Hepatocyte (in vitro differentiated cells): ENCODE measurements around the gene ASTN2. TPM values are rescaled to one million over a fixed set of nuclear protein-coding genes. Genes with fewer than 3 reads are reported as not detected.

ENCODE experiments used
- DNase-seq: peaks from one replicate; pipeline ENCODE4 v3.0.0-alpha.2; 2016; ENCODE audit warnings: low spot score
- H2AFZ ChIP-seq: fragments of 200-600 bp; sonication (generic); 2 replicates; pipeline ENCODE4 v1.6.0; 2016; ENCODE audit warnings: antibody characterized with exemption, mild to moderate bottlenecking
- H3K27ac ChIP-seq: fragments of 200-600 bp; sonication (generic); 2 replicates; pipeline ENCODE4 v1.5.1; 2016; ENCODE audit warnings: mild to moderate bottlenecking
- H3K27me3 ChIP-seq: fragments of 200-600 bp; sonication (generic); 2 replicates; pipeline ENCODE4 v1.6.1; 2016
- H3K36me3 ChIP-seq: fragments of 200-600 bp; sonication (generic); replicated peaks from 2 replicates; pipeline ENCODE4 v1.5.1; 2016; ENCODE audit warnings: low read depth; ENCODE audit not compliant: insufficient read depth
- H3K4me1 ChIP-seq: fragments of 200-600 bp; sonication (generic); 2 replicates; pipeline ENCODE4 v1.5.1; 2016; ENCODE audit warnings: mild to moderate bottlenecking, moderate library complexity; ENCODE audit not compliant: insufficient read depth
- H3K4me2 ChIP-seq: fragments of 200-600 bp; sonication (generic); 2 replicates; pipeline ENCODE4 v1.6.0; 2016
- H3K4me3 ChIP-seq: fragments of 200-600 bp; sonication (generic); 2 replicates; pipeline ENCODE4 v1.5.1; 2016; ENCODE audit warnings: mild to moderate bottlenecking
- H3K79me2 ChIP-seq: fragments of 200-600 bp; sonication (generic); 2 replicates; pipeline ENCODE4 v1.6.0; 2017; ENCODE audit warnings: mild to moderate bottlenecking
- H3K9me2 ChIP-seq: fragments of 200-600 bp; sonication (generic); replicated peaks from 2 replicates; pipeline ENCODE4 v1.6.0; 2017; ENCODE audit warnings: mild to moderate bottlenecking; ENCODE audit not compliant: insufficient read depth
- H3K9me3 ChIP-seq: fragments of 200-600 bp; sonication (generic); 2 replicates; pipeline ENCODE4 v1.5.1; 2016; ENCODE audit warnings: low read depth, mild to moderate bottlenecking
- H4K20me1 ChIP-seq: fragments of 200-600 bp; sonication (generic); 2 replicates; pipeline ENCODE4 v1.6.0; 2016; ENCODE audit warnings: mild to moderate bottlenecking; ENCODE audit not compliant: insufficient read depth, poor library complexity, severe bottlenecking
- CTCF ChIP-seq: fragments of 200-600 bp; sonication (generic); IDR thresholded peaks from 2 replicates; pipeline ENCODE4 v1.5.1; 2016; ENCODE audit warnings: antibody characterized with exemption, mild to moderate bottlenecking; ENCODE audit not compliant: poor library complexity
- EZH2 ChIP-seq: fragments of 200-600 bp; sonication (generic); IDR thresholded peaks from 2 replicates; pipeline ENCODE4 v1.6.1; 2016; ENCODE audit warnings: antibody characterized with exemption, mild to moderate bottlenecking, borderline replicate concordance
- EZH2phosphoT487 ChIP-seq: fragments of 200-600 bp; sonication (generic); IDR thresholded peaks from one replicate; pipeline ENCODE4 v1.6.1; 2018; ENCODE audit warnings: antibody characterized with exemption, mild to moderate bottlenecking, low read depth, moderate library complexity; ENCODE audit not compliant: unreplicated experiment, severe bottlenecking
- WGBS: methylation state at CpG from one replicate; pipeline ENCODE4 v1.1.6; 2016; ENCODE audit warnings: low lambda C conversion rate; ENCODE audit errors: missing lambda C conversion rate; 5-methylcytosine and 5-hydroxymethylcytosine counted together
- polyA plus RNA-seq: library from polyadenylated mRNA; unstranded; fragments of >200 nt; fragmentation: Nextera tagmentation; extraction: Ambion mirVana; gene quantifications from 2 replicates; pipeline ENCODE4 v1.2.1, GENCODE V29; 2016
- total RNA-seq: library from RNA; depleted of rRNA; stranded (reverse); fragments of >200 nt; gene quantifications from 2 replicates; pipeline ENCODE4 v1.2.3, GENCODE V29; 2014

Gene ASTN2
- total and polyA plus RNA-seq, 2 experiments from 2014 or later: 6.4 to 8.4 TPM

- no peaks in the 10 kb centered on the region for H3K9me2 ChIP-seq
- no peak for DNase-seq
- TF ChIP-seq CTCF: no peak
- TF ChIP-seq EZH2: no peak
- TF ChIP-seq EZH2phosphoT487: no peak
- H3K27ac ChIP-seq: no peak overlapping the region
- no peak overlapping the region for H2AFZ ChIP-seq
- no peaks in the 10 kb centered on the region for H4K20me1 ChIP-seq
- H3K4me2 ChIP-seq: no peak overlapping the region
- 83% methylated on average over 2 of the region's 2 CpGs for WGBS
- no peaks in the 10 kb centered on the region for H3K9me3 ChIP-seq
- no peaks in the 10 kb centered on the region for H3K27me3 ChIP-seq
- no peaks in the 10 kb centered on the region for H3K36me3 ChIP-seq
- H3K4me1 ChIP-seq: no peaks in the 10 kb centered on the region
- H3K4me3 ChIP-seq: no peak overlapping the region
- no peaks in the 10 kb centered on the region for H3K79me2 ChIP-seq
Measured at GRCh38 chr9:117317192-117317591, 97.7 kb downstream of the ASTN2 start.

DNA sequence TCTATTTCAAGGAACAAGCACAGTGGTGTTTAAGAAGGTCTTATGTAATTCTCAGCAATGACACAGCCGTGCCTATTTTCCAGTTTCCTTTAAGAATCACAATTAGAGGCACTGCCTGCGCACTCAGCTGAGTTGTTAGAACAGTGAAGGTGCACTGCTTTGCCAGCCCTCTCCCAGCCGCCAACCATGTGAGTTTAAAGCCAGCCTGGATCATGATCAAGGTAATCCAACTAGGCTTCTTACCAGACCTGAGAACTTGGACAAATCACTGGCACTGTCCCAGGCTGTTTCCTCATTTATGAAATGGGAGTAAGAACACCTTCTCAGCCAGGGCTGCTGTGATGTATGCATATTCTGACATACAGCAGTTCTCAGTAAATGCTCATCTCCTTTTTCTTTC is 99.6 kb downstream of the ASTN2 start:
- Histone ChIP-seq H3K4me3 (no peak overlapping the region), H3K36me3 (no peaks in the 10 kb centered on the region), H3K79me2 (no peaks in the 10 kb centered on the region), H4K20me1 (no peaks in the 10 kb centered on the region), H3K4me1 (no peaks in the 10 kb centered on the region), H2AFZ (no peak overlapping the region), H3K9me2 (no peaks in the 10 kb centered on the region), H3K9me3 (no peaks in the 10 kb centered on the region), H3K27me3 (no peaks in the 10 kb centered on the region), H3K27ac (no peak overlapping the region), H3K4me2 (no peak overlapping the region)
- DNase-seq: no peak
- WGBS: 74% methylated on average over 3 of the region's 3 CpGs
- TF ChIP-seq EZH2: no peak
- TF ChIP-seq EZH2phosphoT487: no peak
- no peak for TF ChIP-seq CTCF

GRCh38 chr9:117313989-117314388 is 100.9 kb downstream of the ASTN2 start:
- H3K4me2 ChIP-seq: no peak overlapping the region
- no peak for DNase-seq
- TF ChIP-seq EZH2phosphoT487 (no peak), CTCF (no peak), EZH2 (no peak)
- H4K20me1 ChIP-seq: no peaks in the 10 kb centered on the region
- no peaks in the 10 kb centered on the region for H3K9me3 ChIP-seq
- H3K4me1 ChIP-seq: no peaks in the 10 kb centered on the region
- no peaks in the 10 kb centered on the region for H3K9me2 ChIP-seq
- no peak overlapping the region for H3K27ac ChIP-seq
- no peak overlapping the region for H2AFZ ChIP-seq
- no peaks in the 10 kb centered on the region for H3K27me3 ChIP-seq
- WGBS: 90% methylated on average over 2 of the region's 2 CpGs
- H3K79me2 ChIP-seq: no peaks in the 10 kb centered on the region
- no peak overlapping the region for H3K4me3 ChIP-seq
- no peaks in the 10 kb centered on the region for H3K36me3 ChIP-seq

GRCh38 chr9:117307701-117308100 is 107.2 kb downstream of the ASTN2 start:
- Histone ChIP-seq H3K9me2 (no peaks in the 10 kb centered on the region), H3K4me3 (no peak overlapping the region), H2AFZ (no peak overlapping the region), H4K20me1 (no peaks in the 10 kb centered on the region), H3K36me3 (no peaks in the 10 kb centered on the region), H3K79me2 (no peaks in the 10 kb centered on the region), H3K4me2 (no peak overlapping the region), H3K27me3 (peaks cover 7% of the 10 kb centered on the region), H3K27ac (no peak overlapping the region), H3K4me1 (no peaks in the 10 kb centered on the region), H3K9me3 (no peaks in the 10 kb centered on the region)
- WGBS: 75% methylated on average over 3 of the region's 3 CpGs
- TF ChIP-seq EZH2phosphoT487: no peak
- TF ChIP-seq EZH2: no peak
- TF ChIP-seq CTCF: no peak
- no peak for DNase-seq
